Progenitor cell of endocrine pancreas (in vitro differentiated cells): ENCODE measurements around the gene MACROD1. TPM values are rescaled to one million over a fixed set of nuclear protein-coding genes. Genes with fewer than 3 reads are reported as not detected.

Source experiments
- DNase-seq: peaks from one replicate; pipeline ENCODE4 v3.0.0; 2021; ENCODE audit warnings: low spot score; ENCODE audit not compliant: unreplicated experiment
- H3K27ac Mint-ChIP-seq: 2 replicates; pipeline ENCODE4 v1.8.0; 2021; ENCODE audit warnings: mild to moderate bottlenecking, moderate library complexity, mixed read lengths
- H3K27me3 Mint-ChIP-seq: 2 replicates; pipeline ENCODE4 v1.8.0; 2021; ENCODE audit warnings: mixed read lengths
- H3K36me3 Mint-ChIP-seq: 2 replicates; pipeline ENCODE4 v1.8.0; 2022; ENCODE audit warnings: mixed read lengths; ENCODE audit not compliant: insufficient read depth
- H3K4me1 Mint-ChIP-seq: 2 replicates; pipeline ENCODE4 v1.8.0; 2021; ENCODE audit warnings: low read depth, mixed read lengths
- H3K4me3 Mint-ChIP-seq: 2 replicates; pipeline ENCODE4 v1.8.0; 2021; ENCODE audit warnings: low read depth, mild to moderate bottlenecking, moderate library complexity, mixed read lengths
- H3K9me3 Mint-ChIP-seq: 2 replicates; pipeline ENCODE4 v1.8.0; 2021; ENCODE audit warnings: low read depth, mixed read lengths
- total RNA-seq: library from RNA; stranded (reverse); gene quantifications from 2 replicates; pipeline ENCODE4 v1.2.1, GENCODE V29; 2021
- TF ChIP-seq, protein P1 (sequence below): fragments of 200-600 bp; sonication (generic); IDR thresholded peaks from one replicate; pipeline ENCODE4 v1.5.0; 2021; ENCODE audit warnings: antibody characterized with exemption, mild to moderate bottlenecking; ENCODE audit not compliant: unreplicated experiment

The MACROD1 gene
- total RNA-seq, 1 donor from 2014 or later, result 28.0 TPM

DNA sequence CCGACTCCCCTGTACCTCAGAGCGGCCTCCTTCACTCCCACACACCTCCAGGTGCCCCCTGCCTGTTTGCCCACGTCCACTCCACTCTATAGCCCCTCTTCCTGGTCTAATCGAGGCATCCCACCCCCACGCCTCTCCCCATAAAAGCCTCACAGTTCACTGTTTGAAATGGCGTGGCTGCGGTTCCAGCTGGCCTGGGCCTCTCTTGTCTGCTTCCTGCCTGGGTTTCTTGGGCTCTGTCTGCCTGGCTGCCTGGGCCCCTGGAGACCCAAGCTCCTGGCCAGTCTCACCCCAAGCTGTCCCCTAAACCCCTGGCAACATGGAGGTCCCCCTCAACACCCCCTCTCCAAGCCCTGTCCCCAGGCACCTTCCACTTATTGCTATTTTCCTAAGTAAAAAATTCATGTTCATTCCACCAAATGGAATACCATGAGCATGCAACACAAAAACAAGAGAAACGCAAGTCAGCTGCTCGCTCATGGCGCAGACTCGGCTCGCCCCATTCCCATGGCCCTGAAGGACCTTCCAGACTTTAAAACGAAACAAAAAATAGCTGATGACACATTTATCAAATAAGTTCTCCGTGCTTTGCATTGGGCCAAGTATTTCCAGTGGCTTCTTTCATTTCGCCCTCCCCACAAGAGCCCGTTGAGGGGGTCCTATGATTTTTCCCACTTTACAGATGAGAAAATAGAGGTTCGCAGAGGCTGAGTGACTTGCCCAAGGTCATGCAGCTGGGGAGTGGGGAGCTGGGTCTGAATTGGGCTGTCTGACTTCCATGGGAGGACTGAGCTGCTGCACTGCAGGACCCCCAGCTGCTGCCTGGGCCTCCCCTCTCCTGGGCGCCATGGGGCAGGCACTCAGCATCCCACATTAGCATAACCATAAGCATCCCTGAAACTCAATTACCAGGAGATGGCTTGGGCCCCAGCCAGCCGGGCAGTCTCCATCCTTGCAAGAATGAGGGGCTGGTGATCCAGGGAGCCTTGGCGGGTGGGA, 141.9 kb downstream of the MACROD1 start:
- H3K27me3 Mint-ChIP-seq, result peaks cover 39% of the 10 kb centered on the region
- H3K9me3 Mint-ChIP-seq, result no peaks in the 10 kb centered on the region
- DNase-seq, result no peak
- H3K27ac Mint-ChIP-seq, result no peak overlapping the region
- no peaks in the 10 kb centered on the region for H3K36me3 Mint-ChIP-seq
- H3K4me1 Mint-ChIP-seq, result peaks cover 15% of the 10 kb centered on the region
- TF ChIP-seq, protein P1, sequence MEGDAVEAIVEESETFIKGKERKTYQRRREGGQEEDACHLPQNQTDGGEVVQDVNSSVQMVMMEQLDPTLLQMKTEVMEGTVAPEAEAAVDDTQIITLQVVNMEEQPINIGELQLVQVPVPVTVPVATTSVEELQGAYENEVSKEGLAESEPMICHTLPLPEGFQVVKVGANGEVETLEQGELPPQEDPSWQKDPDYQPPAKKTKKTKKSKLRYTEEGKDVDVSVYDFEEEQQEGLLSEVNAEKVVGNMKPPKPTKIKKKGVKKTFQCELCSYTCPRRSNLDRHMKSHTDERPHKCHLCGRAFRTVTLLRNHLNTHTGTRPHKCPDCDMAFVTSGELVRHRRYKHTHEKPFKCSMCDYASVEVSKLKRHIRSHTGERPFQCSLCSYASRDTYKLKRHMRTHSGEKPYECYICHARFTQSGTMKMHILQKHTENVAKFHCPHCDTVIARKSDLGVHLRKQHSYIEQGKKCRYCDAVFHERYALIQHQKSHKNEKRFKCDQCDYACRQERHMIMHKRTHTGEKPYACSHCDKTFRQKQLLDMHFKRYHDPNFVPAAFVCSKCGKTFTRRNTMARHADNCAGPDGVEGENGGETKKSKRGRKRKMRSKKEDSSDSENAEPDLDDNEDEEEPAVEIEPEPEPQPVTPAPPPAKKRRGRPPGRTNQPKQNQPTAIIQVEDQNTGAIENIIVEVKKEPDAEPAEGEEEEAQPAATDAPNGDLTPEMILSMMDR, result no peak
- H3K4me3 Mint-ChIP-seq, result no peak overlapping the region

DNA sequence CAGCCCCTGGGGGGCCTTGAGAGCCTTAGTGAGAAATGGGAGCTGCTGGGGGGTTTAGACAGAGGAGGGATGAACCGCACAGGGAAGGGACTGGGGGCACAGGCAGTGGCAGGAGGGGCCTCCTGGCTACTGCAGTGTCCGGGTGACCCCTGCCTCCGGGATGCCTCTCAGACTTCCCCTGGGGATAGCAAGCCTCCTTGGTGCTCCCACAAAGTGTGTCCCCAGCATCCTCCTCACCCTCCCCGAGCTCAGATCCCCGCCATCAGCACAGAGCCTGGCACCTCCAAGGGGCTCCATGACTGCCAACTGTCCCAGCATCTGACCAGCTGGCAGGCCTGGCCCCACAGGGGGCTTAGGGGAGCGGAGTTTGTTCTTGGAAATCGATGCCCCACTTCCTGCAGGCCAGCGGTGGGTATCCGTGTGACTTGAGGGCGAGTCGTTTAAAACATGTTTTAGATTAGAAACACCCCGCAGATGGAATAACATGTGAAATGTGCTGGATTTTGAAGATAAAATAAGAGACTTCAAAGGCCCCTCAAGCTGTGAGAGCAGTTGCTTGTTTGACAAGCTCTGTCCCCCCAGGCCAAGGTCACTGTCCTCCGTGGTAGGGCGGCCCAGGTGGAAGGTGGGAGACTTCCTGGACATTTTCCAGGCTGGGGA, 143.7 kb downstream of the MACROD1 start:
- H3K9me3 Mint-ChIP-seq, result no peaks in the 10 kb centered on the region
- TF ChIP-seq, protein P1, result no peak
- H3K27me3 Mint-ChIP-seq, result peaks cover 39% of the 10 kb centered on the region
- no peak overlapping the region for H3K27ac Mint-ChIP-seq
- peaks cover 14% of the 10 kb centered on the region for H3K4me1 Mint-ChIP-seq
- DNase-seq, result no peak
- H3K4me3 Mint-ChIP-seq, result no peak overlapping the region
- H3K36me3 Mint-ChIP-seq, result no peaks in the 10 kb centered on the region

DNA sequence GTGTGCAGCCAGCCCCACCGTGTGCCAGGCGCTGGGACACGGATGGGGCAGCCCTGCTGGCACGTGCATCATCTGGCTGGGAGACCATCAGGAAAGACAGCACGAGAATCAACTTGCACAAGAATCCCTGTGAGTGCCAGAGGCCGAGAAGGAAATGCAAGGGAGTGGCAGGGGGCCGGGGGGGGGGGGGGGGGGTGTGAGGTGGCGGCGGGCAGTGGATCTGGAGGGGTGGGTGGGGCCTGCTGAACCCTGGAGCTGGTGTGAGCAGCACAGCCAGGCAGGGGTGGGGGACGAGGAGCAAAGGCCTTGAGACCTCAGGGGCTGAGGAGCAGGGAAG, 144.2 kb downstream of the MACROD1 start:
- no peaks in the 10 kb centered on the region for H3K9me3 Mint-ChIP-seq
- TF ChIP-seq, protein P1, result no peak
- no peak overlapping the region for H3K4me3 Mint-ChIP-seq
- peaks cover 39% of the 10 kb centered on the region for H3K27me3 Mint-ChIP-seq
- H3K4me1 Mint-ChIP-seq, result peaks cover 8% of the 10 kb centered on the region
- H3K27ac Mint-ChIP-seq, result no peak overlapping the region
- no peak for DNase-seq
- no peaks in the 10 kb centered on the region for H3K36me3 Mint-ChIP-seq

DNA sequence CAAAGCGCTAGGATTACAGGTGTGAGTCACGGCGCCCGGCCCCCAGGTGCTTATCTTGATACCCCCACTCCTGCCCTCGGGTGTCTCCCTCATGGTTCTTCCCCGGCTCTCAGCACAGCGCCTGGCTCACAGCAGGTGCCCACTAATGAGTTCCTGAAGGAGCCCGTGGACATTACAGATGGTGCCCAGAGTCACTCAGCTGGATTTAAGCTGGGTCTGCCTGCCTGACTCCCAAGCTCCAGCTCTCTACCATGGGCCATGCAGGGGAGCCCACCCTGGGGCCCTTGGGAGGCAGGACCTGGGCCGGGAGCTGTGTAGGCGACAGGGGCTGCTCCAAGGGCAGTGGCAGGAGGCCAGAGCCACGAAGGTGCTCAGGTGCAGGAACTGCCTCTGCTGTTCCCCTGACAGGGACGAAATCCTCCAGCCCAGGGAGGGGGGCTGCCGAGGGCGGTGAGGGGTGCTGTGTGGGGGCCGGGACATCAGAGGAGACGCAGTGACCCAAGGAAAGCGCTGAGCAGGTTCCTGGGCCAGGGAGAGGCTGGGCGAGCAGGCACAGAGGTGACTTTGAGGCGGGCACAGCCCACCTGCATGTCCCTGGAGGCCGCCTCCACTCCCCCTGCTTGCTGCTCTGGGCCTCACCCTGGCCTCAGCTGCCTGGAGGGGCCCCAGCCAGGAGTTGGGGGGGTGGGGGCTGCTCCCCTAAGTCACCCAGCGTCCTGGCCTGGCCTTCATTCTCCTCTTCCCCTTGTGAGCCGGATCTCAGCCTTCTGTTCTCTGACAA, 144.7 kb downstream of the MACROD1 start:
- DNase-seq, result no peak
- TF ChIP-seq, protein P1, result no peak
- Mint-ChIP-seq H3K9me3 (no peaks in the 10 kb centered on the region), H3K4me3 (no peak overlapping the region), H3K27me3 (peaks cover 38% of the 10 kb centered on the region), H3K4me1 (peaks cover 7% of the 10 kb centered on the region), H3K27ac (no peak overlapping the region), H3K36me3 (no peaks in the 10 kb centered on the region)
